ENCODE measurements around the gene DBNDD1.

DBNDD1 gene

GRCh38 chr16:89971495-89972243 lies 47.6 kb downstream of the DBNDD1 start:
- Histone ChIP-seq H3K36me3 (ENCODE audit: control insufficient read depth in 2 of 2, insufficient read depth in 1 of 2, low read length in 2 of 2) (peaks cover 10 to 34% of the 10 kb centered on the region in 2 experiments; a peak in 2 of 3 replicates), H3K9me3 (ENCODE audit: control insufficient read depth, insufficient read depth, low read depth, low read length) (no peaks in the 10 kb centered on the region), H3K4me1 (ENCODE audit: control insufficient read depth, insufficient read depth, low read length) (0 out of 2 replicates have a peak, but pooled peaks cover 3% of the 10 kb centered on the region), H3K27ac (ENCODE audit: extremely low read depth, low read depth, low read length) (peak overlapping the region; percentile 90), H3K4me3 (ENCODE audit: low read depth, low read length) (peak overlapping the region; percentile 100)
- ChIA-PET CTCF (interaction anchor here (1.1 to 1.3 kb wide), 2 partner anchors 22 to 61 kb away, joined by 3 to 5 read pairs; no protein-coding TSS in a partner anchor), POLR2A (interaction anchor here (0.6 to 4.3 kb wide), 6 partner anchors 12 to 110 kb away, joined by 3 to 32 read pairs (median 7); partner anchors contain the start of gene TUBB3)
- TF ChIP-seq ZNF629 (tag by site-specific recombination; IDR thresholded peaks at IDR 0.05) (no peak), ELK4 (IDR thresholded peaks at IDR 0.05; ENCODE audit: borderline replicate concordance, low read depth, low read length) (no peak), ZNF585B (tag by site-specific recombination; IDR thresholded peaks at IDR 0.05) (no peak), ZBTB6 (tag by site-specific recombination; IDR thresholded peaks at IDR 0.05) (peak; percentile 26; the same call in 1 of the 2 replicates), ZNF2 (tag by site-specific recombination; IDR thresholded peaks at IDR 0.05) (no peak), ZNF394 (tag by site-specific recombination; IDR thresholded peaks at IDR 0.05; ENCODE audit: borderline replicate concordance) (no peak), ZNF580 (tag by site-specific recombination; IDR thresholded peaks at IDR 0.05) (no peak; the same call in 1 of the 2 replicates), PBX3 (CRISPR knock-in tag; IDR thresholded peaks at IDR 0.05) (peak; percentile 28; the same call in 1 of the 2 replicates), ZNF677 (tag by site-specific recombination; IDR thresholded peaks at IDR 0.05) (no peak), PRDM2 (tag by site-specific recombination; IDR thresholded peaks at IDR 0.05; ENCODE audit: borderline replicate concordance) (0 out of 2 replicates have a peak, but pooled peaks have one; percentile 40)

GRCh38 chr16:89969741-89970410 lies 49.4 kb downstream of the DBNDD1 start:
- CTCF ChIA-PET: no interaction called here
- Histone ChIP-seq H3K36me3 (ENCODE audit: control insufficient read depth in 2 of 2, insufficient read depth in 1 of 2, low read length in 2 of 2) (peaks cover 6 to 38% of the 10 kb centered on the region in 2 experiments; a peak in 2 of 3 replicates), H3K9me3 (ENCODE audit: control insufficient read depth, insufficient read depth, low read depth, low read length) (no peaks in the 10 kb centered on the region), H3K4me1 (ENCODE audit: control insufficient read depth, insufficient read depth, low read length) (0 out of 2 replicates have a peak, but pooled peaks cover 3% of the 10 kb centered on the region), H3K27ac (ENCODE audit: extremely low read depth, low read depth, low read length) (no peak overlapping the region), H3K4me3 (ENCODE audit: low read depth, low read length) (no peak overlapping the region)
- TF ChIP-seq ZNF776 (tag by site-specific recombination; IDR thresholded peaks at IDR 0.05; ENCODE audit: borderline replicate concordance) (no peak), GLIS2 (tag by site-specific recombination; IDR thresholded peaks at IDR 0.05) (no peak), BCL11B (tag by site-specific recombination; IDR thresholded peaks at IDR 0.05; ENCODE audit: low read depth) (no peak), ZNF157 (tag by site-specific recombination; IDR thresholded peaks at IDR 0.05) (no peak), ZNF670 (tag by site-specific recombination; IDR thresholded peaks at IDR 0.05; ENCODE audit: low read depth) (no peak), ZNF449 (tag by site-specific recombination; IDR thresholded peaks at IDR 0.05) (no peak), ZNF843 (tag by site-specific recombination; IDR thresholded peaks at IDR 0.05) (no peak), ZNF623 (tag by site-specific recombination; IDR thresholded peaks at IDR 0.05) (no peak), ZNF501 (tag by site-specific recombination; IDR thresholded peaks at IDR 0.05) (no peak), IKZF3 (tag by site-specific recombination; IDR thresholded peaks at IDR 0.05) (no peak)
- POLR2A ChIA-PET: interaction anchor here (1.5 to 2.3 kb wide), 3 partner anchors 10 to 48 kb away, joined by 4 to 8 read pairs (median 6); partner anchors contain the start of gene TUBB3

Measured in HEK293 (cell line).